WTC11 (cell line): ENCODE measurements around the gene ANGPTL1. TPM values are rescaled to one million over a fixed set of nuclear protein-coding genes. Genes with fewer than 3 reads are reported as not detected.

Experiments
- ATAC-seq: fragments of 200-7000 bp; cut with Tn5 transposase; 2 replicates; pipeline ENCODE4 v1.10.0; 2021; ENCODE audit warnings: mild to moderate bottlenecking, moderate library complexity
- CTCF ChIA-PET: fragments of 300-600 bp; sonication (Branson Sonifier 250); formaldehyde crosslinking; loops from one replicate; lab custom pipeline; 2021; ENCODE audit warnings: antibody characterized with exemption; lab: Charles Lee
- POLR2A ChIA-PET: fragments of 350-600 bp; sonication (Branson Sonifier 250); formaldehyde crosslinking; loops from one replicate; lab custom pipeline; 2021; ENCODE audit warnings: antibody characterized with exemption; lab: Charles Lee
- DNase-seq: peaks from one replicate; pipeline ENCODE4 v3.0.0; 2021; ENCODE audit warnings: low spot score
- H3K27ac Mint-ChIP-seq: 2 replicates; pipeline ENCODE4 v1.8.0; 2021; ENCODE audit warnings: mixed read lengths
- H3K27me3 Mint-ChIP-seq: 2 replicates; pipeline ENCODE4 v1.8.0; 2021; ENCODE audit warnings: low read depth, mild to moderate bottlenecking, moderate library complexity, mixed read lengths
- H3K36me3 Mint-ChIP-seq: 2 replicates; pipeline ENCODE4 v1.8.0; 2021; ENCODE audit warnings: mixed read lengths
- H3K4me1 Mint-ChIP-seq: 2 replicates; pipeline ENCODE4 v1.8.0; 2022; ENCODE audit warnings: mixed read lengths
- H3K4me3 Mint-ChIP-seq: 2 replicates; pipeline ENCODE4 v1.8.0; 2021; ENCODE audit warnings: mild to moderate bottlenecking, moderate library complexity, mixed read lengths
- H3K9me3 Mint-ChIP-seq: 2 replicates; pipeline ENCODE4 v1.8.0; 2021; ENCODE audit warnings: mixed read lengths
- CDX4 ChIP-seq: fragments of 250-450 bp; sonication (Bioruptor Pico); IDR thresholded peaks from 2 replicates; pipeline ENCODE4 v1.9.0; 2021; ENCODE audit warnings: moderate library complexity, mild to moderate bottlenecking, inconsistent platforms, borderline replicate concordance
- ERG ChIP-seq: fragments of 250-450 bp; sonication (Bioruptor Pico); IDR thresholded peaks from 2 replicates; pipeline ENCODE4 v1.8.0; 2021; ENCODE audit warnings: mild to moderate bottlenecking
- ESRRA ChIP-seq: sonication (generic); formaldehyde crosslinking; IDR thresholded peaks from 2 replicates; pipeline ENCODE4 v1.8.1; 2022; ENCODE audit warnings: mild to moderate bottlenecking, missing genetic modification reagents, borderline replicate concordance
- FOXJ3 ChIP-seq: sonication (generic); formaldehyde crosslinking; IDR thresholded peaks from 2 replicates; pipeline ENCODE4 v1.9.0; 2021; ENCODE audit warnings: missing genetic modification reagents, mild to moderate bottlenecking, borderline replicate concordance
- GRHL2 ChIP-seq: fragments of 250-450 bp; sonication (Bioruptor Pico); IDR thresholded peaks from 2 replicates; pipeline ENCODE4 v1.8.0; 2022; ENCODE audit warnings: mild to moderate bottlenecking, moderate library complexity; ENCODE audit not compliant: insufficient replicate concordance, severe bottlenecking
- HMGA2 ChIP-seq: fragments of 250-450 bp; sonication (Bioruptor Pico); IDR thresholded peaks from 2 replicates; pipeline ENCODE4 v1.4.0; 2021; ENCODE audit warnings: mild to moderate bottlenecking, moderate library complexity
- JAZF1 ChIP-seq: fragments of 250-450 bp; sonication (Bioruptor Pico); IDR thresholded peaks from 2 replicates; pipeline ENCODE4 v1.9.0; 2021; ENCODE audit warnings: moderate library complexity, mild to moderate bottlenecking, inconsistent platforms
- MXD4 ChIP-seq: fragments of 250-450 bp; sonication (Bioruptor Pico); IDR thresholded peaks from 2 replicates; pipeline ENCODE4 v1.8.0; 2021; ENCODE audit warnings: mild to moderate bottlenecking, moderate library complexity, borderline replicate concordance
- NFATC4 ChIP-seq: fragments of 250-450 bp; sonication (Bioruptor Pico); IDR thresholded peaks from 2 replicates; pipeline ENCODE4 v1.9.0; 2021; ENCODE audit warnings: mild to moderate bottlenecking
- TCF7 ChIP-seq: sonication (generic); formaldehyde crosslinking; IDR thresholded peaks from 2 replicates; pipeline ENCODE4 v1.8.0; 2022; ENCODE audit warnings: mild to moderate bottlenecking, low read depth, missing genetic modification reagents, moderate library complexity
- TEAD4 ChIP-seq: sonication (generic); formaldehyde crosslinking; IDR thresholded peaks from 2 replicates; pipeline ENCODE4 v1.8.0; 2022; ENCODE audit warnings: mild to moderate bottlenecking, missing genetic modification reagents
- ZNF281 ChIP-seq: sonication (generic); formaldehyde crosslinking; IDR thresholded peaks from 2 replicates; pipeline ENCODE4 v1.8.0; 2023; ENCODE audit warnings: mild to moderate bottlenecking, missing genetic modification reagents
- ZNF416 ChIP-seq: fragments of 250-450 bp; sonication (Bioruptor Pico); IDR thresholded peaks from 2 replicates; pipeline ENCODE4 v1.9.0; 2021; ENCODE audit warnings: mild to moderate bottlenecking, inconsistent platforms
- ZNF425 ChIP-seq: fragments of 250-450 bp; sonication (Bioruptor Pico); conservative IDR thresholded peaks from 2 replicates; pipeline ENCODE4 v1.9.0; 2021; ENCODE audit warnings: mild to moderate bottlenecking
- ZNF532 ChIP-seq: fragments of 250-450 bp; sonication (Bioruptor Pico); IDR thresholded peaks from 2 replicates; pipeline ENCODE4 v1.9.0; 2021; ENCODE audit warnings: mild to moderate bottlenecking, borderline replicate concordance
- total RNA-seq: library from RNA; stranded (reverse); gene quantifications from 3 replicates; pipeline ENCODE4 v1.2.3, GENCODE V29; 2021
- TF ChIP-seq, protein P1 (sequence below): sonication (generic); formaldehyde crosslinking; IDR thresholded peaks from 2 replicates; pipeline ENCODE4 v1.8.1; 2022; ENCODE audit warnings: low read depth, missing genetic modification reagents, borderline replicate concordance
- TF ChIP-seq, protein P2 (sequence below): sonication (generic); formaldehyde crosslinking; IDR thresholded peaks from 2 replicates; pipeline ENCODE4 v1.8.1; 2022; ENCODE audit warnings: mild to moderate bottlenecking, moderate library complexity, missing genetic modification reagents
- TF ChIP-seq, protein P3 (sequence below): fragments of 250-450 bp; sonication (Bioruptor Pico); IDR thresholded peaks from 2 replicates; pipeline ENCODE4 v2.1.2; 2022; ENCODE audit warnings: mild to moderate bottlenecking, moderate library complexity

The ANGPTL1 gene
- total RNA-seq, 1 experiment from 2014 or later, result not detected

DNA sequence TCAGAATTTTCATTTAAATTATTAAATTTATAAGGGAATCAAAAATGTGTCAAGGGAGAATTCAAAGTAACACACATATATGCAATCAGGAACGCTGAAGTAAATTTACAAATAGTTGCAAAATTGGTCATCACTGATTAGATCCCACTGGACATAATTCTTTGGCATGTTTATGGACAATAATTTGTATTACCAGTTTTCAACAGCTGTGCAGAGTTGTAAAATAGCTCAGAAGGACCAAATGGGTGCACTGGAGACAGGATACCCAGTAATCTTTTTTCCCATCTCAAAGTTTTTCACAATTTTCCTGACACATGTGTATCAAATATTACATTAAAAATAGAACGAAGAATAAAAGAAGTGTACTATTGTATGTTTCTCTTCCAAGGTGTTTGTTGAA, 4.1 kb upstream of the ANGPTL1 start (continued):
- TF ChIP-seq ERG (CRISPR knock-in tag), result no peak
- TF ChIP-seq, protein P1, sequence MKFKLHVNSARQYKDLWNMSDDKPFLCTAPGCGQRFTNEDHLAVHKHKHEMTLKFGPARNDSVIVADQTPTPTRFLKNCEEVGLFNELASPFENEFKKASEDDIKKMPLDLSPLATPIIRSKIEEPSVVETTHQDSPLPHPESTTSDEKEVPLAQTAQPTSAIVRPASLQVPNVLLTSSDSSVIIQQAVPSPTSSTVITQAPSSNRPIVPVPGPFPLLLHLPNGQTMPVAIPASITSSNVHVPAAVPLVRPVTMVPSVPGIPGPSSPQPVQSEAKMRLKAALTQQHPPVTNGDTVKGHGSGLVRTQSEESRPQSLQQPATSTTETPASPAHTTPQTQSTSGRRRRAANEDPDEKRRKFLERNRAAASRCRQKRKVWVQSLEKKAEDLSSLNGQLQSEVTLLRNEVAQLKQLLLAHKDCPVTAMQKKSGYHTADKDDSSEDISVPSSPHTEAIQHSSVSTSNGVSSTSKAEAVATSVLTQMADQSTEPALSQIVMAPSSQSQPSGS (CRISPR knock-in tag), result no peak
- TF ChIP-seq, protein P2, sequence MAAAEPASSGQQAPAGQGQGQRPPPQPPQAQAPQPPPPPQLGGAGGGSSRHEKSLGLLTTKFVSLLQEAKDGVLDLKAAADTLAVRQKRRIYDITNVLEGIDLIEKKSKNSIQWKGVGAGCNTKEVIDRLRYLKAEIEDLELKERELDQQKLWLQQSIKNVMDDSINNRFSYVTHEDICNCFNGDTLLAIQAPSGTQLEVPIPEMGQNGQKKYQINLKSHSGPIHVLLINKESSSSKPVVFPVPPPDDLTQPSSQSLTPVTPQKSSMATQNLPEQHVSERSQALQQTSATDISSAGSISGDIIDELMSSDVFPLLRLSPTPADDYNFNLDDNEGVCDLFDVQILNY (CRISPR knock-in tag), result no peak
- TF ChIP-seq TEAD4 (CRISPR knock-in tag), result no peak
- TF ChIP-seq, protein P3, sequence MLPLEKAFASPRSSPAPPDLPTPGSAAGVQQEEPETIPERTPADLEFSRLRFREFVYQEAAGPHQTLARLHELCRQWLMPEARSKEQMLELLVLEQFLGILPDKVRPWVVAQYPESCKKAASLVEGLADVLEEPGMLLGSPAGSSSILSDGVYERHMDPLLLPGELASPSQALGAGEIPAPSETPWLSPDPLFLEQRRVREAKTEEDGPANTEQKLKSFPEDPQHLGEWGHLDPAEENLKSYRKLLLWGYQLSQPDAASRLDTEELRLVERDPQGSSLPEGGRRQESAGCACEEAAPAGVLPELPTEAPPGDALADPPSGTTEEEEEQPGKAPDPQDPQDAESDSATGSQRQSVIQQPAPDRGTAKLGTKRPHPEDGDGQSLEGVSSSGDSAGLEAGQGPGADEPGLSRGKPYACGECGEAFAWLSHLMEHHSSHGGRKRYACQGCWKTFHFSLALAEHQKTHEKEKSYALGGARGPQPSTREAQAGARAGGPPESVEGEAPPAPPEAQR (CRISPR knock-in tag), result no peak
- TF ChIP-seq FOXJ3 (CRISPR knock-in tag), result no peak
- no peak for TF ChIP-seq HMGA2 (CRISPR knock-in tag)
- TF ChIP-seq ZNF532, result no peak
- no peak for TF ChIP-seq GRHL2
- TF ChIP-seq JAZF1 (CRISPR knock-in tag), result no peak
- TF ChIP-seq TCF7 (CRISPR knock-in tag), result no peak
- no peak for TF ChIP-seq ZNF416 (CRISPR knock-in tag)
- TF ChIP-seq CDX4 (CRISPR knock-in tag), result no peak
- TF ChIP-seq NFATC4, result no peak
- no peak for TF ChIP-seq ESRRA (CRISPR knock-in tag)

GRCh38 chr1:178871551-178872320, 859 bp upstream of the ANGPTL1 start:
- no peak for ATAC-seq
- POLR2A ChIA-PET, result no interaction called here
- TF ChIP-seq MXD4 (CRISPR knock-in tag) (no peak), ZNF425 (no peak), ZNF281 (CRISPR knock-in tag) (no peak)

More at GRCh38 chr1:178871551-178872320, 859 bp upstream of the ANGPTL1 start:
- Mint-ChIP-seq H3K36me3 (no peaks in the 10 kb centered on the region), H3K4me1 (peaks cover 26% of the 10 kb centered on the region), H3K9me3 (no peaks in the 10 kb centered on the region), H3K27me3 (no peaks in the 10 kb centered on the region), H3K27ac (no peak overlapping the region; the same call in 1 of the 2 replicates), H3K4me3 (no peak overlapping the region)
- CTCF ChIA-PET, result interaction anchor here (0.5 to 3.2 kb wide), 3 partner anchors 12 to 370 kb away, joined by 3 to 17 read pairs (median 6); no protein-coding TSS in a partner anchor
- no peak for DNase-seq
